ENCODE results near the gene RBMS3. TPM values are rescaled to one million over a fixed set of nuclear protein-coding genes. Genes with fewer than 3 reads are reported as not detected.

Gene RBMS3
- total RNA-seq, 6 donors from 2014 or later = 39.8 to 102 (median 57.2) TPM

DNA sequence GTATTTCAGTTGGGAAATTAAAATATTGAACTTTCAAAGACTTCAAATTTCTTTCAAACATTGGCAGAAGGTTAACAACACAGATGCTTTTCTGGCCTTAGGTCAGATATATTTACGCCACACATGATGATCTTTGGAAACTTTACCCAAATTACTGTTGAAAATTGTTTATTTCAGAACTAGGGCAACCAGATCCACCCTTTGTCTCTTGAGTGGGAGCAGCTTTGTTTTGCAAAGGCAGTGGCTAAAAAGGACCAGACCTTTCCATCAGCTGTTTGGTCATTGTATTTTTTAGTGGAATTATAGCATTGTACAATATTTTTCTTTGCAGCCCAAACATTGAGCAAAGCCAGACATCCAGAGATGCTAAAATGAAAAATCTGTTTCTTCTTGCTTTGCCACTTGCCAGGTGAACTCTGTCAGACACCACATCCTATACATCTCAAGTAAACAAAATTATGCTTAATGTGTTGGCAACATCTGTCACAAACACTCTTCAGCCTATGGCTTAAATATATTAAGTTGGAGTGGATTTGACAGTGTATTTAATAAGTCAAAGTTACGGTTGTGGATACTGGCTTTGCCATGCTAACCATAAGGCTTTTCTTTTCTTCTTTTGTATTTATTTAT is 651.9 kb downstream of the RBMS3 start:
- H3K36me3 ChIP-seq = no peaks in the 10 kb centered on the region
- TF ChIP-seq POLR2AphosphoS5 (IDR thresholded peaks at IDR 0.05) (no peak), POLR2A (IDR thresholded peaks at IDR 0.05) (no peak), EP300 (IDR thresholded peaks at IDR 0.05) (no peak)
- TF ChIP-seq, protein P1, sequence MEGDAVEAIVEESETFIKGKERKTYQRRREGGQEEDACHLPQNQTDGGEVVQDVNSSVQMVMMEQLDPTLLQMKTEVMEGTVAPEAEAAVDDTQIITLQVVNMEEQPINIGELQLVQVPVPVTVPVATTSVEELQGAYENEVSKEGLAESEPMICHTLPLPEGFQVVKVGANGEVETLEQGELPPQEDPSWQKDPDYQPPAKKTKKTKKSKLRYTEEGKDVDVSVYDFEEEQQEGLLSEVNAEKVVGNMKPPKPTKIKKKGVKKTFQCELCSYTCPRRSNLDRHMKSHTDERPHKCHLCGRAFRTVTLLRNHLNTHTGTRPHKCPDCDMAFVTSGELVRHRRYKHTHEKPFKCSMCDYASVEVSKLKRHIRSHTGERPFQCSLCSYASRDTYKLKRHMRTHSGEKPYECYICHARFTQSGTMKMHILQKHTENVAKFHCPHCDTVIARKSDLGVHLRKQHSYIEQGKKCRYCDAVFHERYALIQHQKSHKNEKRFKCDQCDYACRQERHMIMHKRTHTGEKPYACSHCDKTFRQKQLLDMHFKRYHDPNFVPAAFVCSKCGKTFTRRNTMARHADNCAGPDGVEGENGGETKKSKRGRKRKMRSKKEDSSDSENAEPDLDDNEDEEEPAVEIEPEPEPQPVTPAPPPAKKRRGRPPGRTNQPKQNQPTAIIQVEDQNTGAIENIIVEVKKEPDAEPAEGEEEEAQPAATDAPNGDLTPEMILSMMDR (IDR thresholded peaks at IDR 0.05) = no peak
- DNase-seq = no peak
- H3K4me1 ChIP-seq = no peaks in the 10 kb centered on the region
- H3K27ac ChIP-seq = no peak overlapping the region
- no peak overlapping the region for H3K4me3 ChIP-seq
- no peaks in the 10 kb centered on the region for H3K9me3 ChIP-seq
- WGBS, 2 donors = 82 to 92% methylated on average over 2 of the region's 2 CpGs
- H3K27me3 ChIP-seq = no peaks in the 10 kb centered on the region
- peak in 1 of 2 donors; percentile 42 for ATAC-seq (ENCODE audit: low FRiP score in 2 of 2)

DNA sequence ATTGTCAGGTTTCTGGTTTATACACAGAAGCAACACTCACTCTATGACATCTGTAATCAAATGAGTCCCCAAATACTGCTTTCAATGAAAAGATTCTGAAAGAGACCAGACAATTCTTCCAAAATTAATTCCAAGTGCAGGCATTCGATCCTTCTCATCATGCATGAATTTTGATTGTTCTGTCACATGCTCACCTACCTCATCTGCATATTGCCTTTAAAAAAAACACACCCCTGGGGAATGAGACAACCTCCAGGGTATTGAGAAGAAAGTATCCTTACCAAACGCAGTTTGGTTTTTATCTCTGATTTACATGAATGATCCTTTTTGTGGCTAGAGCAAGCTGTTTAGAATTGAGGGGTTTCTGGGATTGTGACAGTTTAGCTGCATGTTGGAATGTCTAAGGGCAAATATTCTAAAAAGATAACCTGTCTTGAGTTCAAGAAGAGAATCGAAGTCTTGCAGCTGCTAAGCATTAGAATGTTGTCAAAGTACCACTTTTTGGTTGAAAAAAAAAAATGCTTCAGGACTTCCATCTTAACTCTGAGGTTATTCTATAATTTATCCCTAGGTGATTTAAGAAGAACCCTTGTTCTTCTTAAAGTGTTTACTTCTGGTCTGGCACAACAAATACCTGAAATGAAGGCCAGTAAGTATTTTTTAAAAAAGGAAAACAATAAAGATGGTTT is 653.1 kb downstream of the RBMS3 start:
- no peaks in the 10 kb centered on the region for H3K9me3 ChIP-seq
- ATAC-seq (ENCODE audit: low FRiP score in 2 of 2) = no peak
- no peak overlapping the region for H3K4me3 ChIP-seq
- H3K27ac ChIP-seq = no peak overlapping the region
- WGBS, 2 donors = 63 to 67% methylated on average over 3 of the region's 3 CpGs
- no peaks in the 10 kb centered on the region for H3K27me3 ChIP-seq
- no peak for DNase-seq
- no peaks in the 10 kb centered on the region for H3K4me1 ChIP-seq
- TF ChIP-seq POLR2A (IDR thresholded peaks at IDR 0.05) (no peak), POLR2AphosphoS5 (IDR thresholded peaks at IDR 0.05) (no peak), EP300 (IDR thresholded peaks at IDR 0.05) (no peak)
- TF ChIP-seq, protein P1 (IDR thresholded peaks at IDR 0.05) = no peak
- H3K36me3 ChIP-seq = no peaks in the 10 kb centered on the region

DNA sequence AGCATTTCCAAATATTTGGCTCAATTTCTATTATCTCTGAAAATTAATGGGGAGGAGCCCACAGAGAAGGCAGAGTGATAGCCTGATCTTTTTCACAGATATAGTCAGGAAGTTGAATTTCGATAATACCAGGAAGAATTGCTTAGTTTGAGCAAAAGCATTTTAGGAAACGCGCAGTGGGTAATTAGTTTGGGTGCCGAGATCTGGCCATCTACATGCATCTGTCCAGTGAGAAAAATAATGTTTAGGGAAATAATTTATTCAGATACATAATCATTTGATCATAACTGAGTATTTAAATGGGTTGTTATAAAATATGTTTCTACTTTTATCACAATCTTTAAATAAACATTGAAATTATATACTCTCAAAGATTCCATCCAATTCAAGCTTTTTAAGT is 653.9 kb downstream of the RBMS3 start:
- no peak for DNase-seq
- WGBS, 2 donors = 77 to 83% methylated on average over 4 of the region's 4 CpGs
- no peaks in the 10 kb centered on the region for H3K27me3 ChIP-seq
- H3K4me1 ChIP-seq = no peaks in the 10 kb centered on the region
- no peak overlapping the region for H3K27ac ChIP-seq
- no peak overlapping the region for H3K4me3 ChIP-seq
- TF ChIP-seq EP300 (IDR thresholded peaks at IDR 0.05) (no peak), POLR2A (IDR thresholded peaks at IDR 0.05) (no peak), POLR2AphosphoS5 (IDR thresholded peaks at IDR 0.05) (no peak)
- TF ChIP-seq, protein P1 (IDR thresholded peaks at IDR 0.05) = no peak
- no peaks in the 10 kb centered on the region for H3K36me3 ChIP-seq
- no peaks in the 10 kb centered on the region for H3K9me3 ChIP-seq
- no peak for ATAC-seq (ENCODE audit: low FRiP score in 2 of 2)

DNA sequence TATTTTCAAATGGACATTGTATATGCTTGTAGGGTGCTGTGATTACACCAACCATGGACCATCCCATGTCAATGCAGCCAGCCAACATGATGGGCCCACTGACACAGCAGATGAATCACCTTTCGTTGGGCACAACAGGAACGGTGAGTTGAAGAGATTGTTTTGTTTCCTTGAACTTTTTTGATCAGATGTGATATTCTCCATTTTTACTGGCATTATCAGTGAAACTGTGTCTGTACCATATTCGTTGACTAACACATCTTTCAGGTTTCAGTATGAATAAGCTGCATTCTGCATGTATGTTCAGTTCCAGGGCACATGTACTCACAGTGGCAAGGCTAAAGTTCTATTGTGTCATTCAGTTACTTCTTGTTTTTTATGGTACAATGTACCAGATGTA is 655.2 kb downstream of the RBMS3 start:
- DNase-seq = no peak
- no peak for TF ChIP-seq POLR2A (IDR thresholded peaks at IDR 0.05)
- TF ChIP-seq EP300 (IDR thresholded peaks at IDR 0.05) = no peak
- no peak for TF ChIP-seq POLR2AphosphoS5 (IDR thresholded peaks at IDR 0.05)
- TF ChIP-seq, protein P1 (IDR thresholded peaks at IDR 0.05) = no peak
- H3K36me3 ChIP-seq = no peaks in the 10 kb centered on the region
- no peak for ATAC-seq (ENCODE audit: low FRiP score in 2 of 2)
- H3K27me3 ChIP-seq = no peaks in the 10 kb centered on the region
- H3K4me3 ChIP-seq = no peak overlapping the region
- H3K9me3 ChIP-seq = no peaks in the 10 kb centered on the region
- WGBS, 2 donors = 80 to 88% methylated on average over 3 of the region's 3 CpGs
- H3K4me1 ChIP-seq = no peaks in the 10 kb centered on the region
- no peak overlapping the region for H3K27ac ChIP-seq

Data from upper lobe of left lung (tissue), 6 donors.